Forelimb muscle (tissue), 1 donor: ENCODE results near the gene NALCN. TPM values are rescaled to one million over a fixed set of nuclear protein-coding genes. Genes with fewer than 3 reads are reported as not detected.
A peak's percentile ranks its signal among the peaks of the same experiment; 100 is the strongest.

ENCODE experiments used
- DNase-seq: peaks from one replicate; pipeline ENCODE4 v3.0.0-alpha.2; 2013; ENCODE audit warnings: low read depth
- polyA plus RNA-seq: library from polyadenylated mRNA; unstranded; fragments of 120-200 nt; gene quantifications from one replicate; pipeline ENCODE4 v1.2.1, GENCODE V29; 2013; ENCODE audit not compliant: insufficient read length

Gene NALCN
- polyA plus RNA-seq, 1 donor = 0.18 TPM

DNA sequence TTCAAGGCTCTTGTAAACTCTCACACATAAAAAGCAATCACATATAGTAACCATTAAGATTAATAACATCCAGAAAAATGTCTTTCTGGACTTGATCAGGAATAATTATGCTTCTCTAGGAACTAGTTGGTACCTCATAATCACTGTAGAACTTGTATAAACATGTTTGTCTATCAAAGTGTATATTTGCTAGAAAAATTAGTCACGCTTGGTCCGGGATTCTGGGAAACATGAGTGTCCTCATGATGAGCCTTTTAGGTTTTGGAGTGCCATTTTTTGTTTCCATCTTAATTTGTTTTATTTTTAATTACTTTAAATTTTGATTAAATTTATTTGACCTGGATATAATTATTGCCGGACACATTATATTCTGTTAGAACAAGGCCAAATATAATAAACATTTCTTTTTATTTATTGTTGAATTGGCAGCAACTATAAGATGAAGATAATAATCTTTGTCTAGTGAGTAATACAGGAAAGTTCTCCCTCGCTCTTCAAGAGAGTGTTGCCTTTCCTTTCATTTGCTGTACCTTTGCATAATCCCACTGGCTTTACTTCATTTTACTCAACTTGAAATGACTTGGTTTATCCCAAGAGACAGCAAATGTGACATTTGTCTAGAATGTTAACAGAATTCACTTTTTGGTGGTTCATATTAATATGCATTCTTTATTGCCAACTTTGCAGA, 207.0 kb downstream of the NALCN start:
- DNase-seq = no peak

- no peak for DNase-seq
These were observed 210.9 kb downstream of the NALCN start for GRCh38 chr13:101205408-101205807.

DNA sequence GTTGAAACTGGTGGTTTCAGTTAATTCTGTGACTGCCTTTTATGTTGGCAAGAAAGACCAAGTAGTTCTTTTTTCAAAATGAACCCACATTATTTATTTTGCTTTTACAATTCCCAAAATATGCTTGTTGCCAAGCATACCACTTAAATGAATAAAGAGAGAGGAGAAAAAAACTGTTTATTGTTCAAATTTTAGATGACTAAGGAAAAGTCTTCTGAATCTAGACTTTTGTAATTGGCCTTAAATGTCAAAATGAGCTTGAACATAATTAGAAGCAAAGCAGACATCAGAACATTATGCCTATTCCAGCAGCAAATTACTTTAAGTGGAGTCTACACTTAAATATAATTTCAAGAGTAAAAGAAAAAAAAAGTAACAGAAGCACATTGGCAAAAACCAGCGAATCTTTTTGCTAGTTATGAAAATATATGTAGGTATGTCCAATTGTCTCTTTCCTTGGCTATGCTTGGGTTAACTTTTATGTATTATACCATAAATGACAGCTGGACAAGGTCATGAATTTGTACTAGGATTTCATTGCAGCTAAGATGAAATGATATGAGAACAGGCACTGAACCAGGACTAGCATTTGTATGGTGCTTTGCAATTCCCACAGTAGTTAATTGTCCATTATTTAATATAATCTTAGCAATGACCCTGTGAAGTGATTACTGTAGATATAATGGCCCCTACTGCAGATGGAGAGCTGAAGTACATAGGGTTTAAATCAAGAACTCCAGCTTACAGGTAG, 211.9 kb downstream of the NALCN start:
- no peak for DNase-seq

DNA sequence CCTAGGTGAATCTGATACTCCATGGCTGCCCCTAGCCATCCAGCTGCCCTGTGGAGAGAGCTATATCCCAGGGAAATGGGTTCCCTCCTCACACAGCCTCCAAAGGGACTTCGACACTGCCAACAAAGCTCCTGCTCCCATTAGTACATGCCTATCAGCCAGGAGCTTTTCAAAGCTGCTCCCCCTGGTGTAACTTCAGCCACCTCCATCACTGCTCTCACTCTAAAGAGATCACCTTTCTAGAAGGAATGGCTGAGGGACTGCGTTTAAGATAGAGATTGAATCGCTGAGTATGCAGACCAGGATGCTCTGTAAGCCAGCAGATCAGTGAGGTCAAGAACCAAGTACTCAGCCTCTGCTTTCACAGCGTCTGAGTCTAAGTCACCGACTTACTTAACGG, 213.7 kb downstream of the NALCN start:
- no peak for DNase-seq

- DNase-seq = no peak
These were observed 225.3 kb downstream of the NALCN start for GRCh38 chr13:101190976-101191375.

DNA sequence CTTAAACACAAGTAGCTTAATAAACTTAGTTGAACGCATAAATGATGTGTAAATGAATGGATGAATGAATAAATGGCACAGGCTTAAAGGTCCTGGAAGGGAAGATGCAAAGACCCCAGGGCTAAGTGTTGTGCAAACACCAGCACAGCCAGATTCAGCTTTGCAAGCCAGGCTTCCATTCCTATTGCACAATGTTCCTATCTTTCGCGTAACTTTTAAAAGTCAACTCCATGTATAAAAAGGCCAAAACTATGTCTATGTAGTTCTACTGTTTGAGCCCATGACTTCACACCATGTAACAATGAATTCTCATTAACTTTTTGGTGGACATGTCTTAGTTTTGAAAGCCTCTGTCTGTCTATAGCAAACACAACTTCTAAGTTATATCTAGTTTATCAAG, 226.0 kb downstream of the NALCN start:
- no peak for DNase-seq

DNA sequence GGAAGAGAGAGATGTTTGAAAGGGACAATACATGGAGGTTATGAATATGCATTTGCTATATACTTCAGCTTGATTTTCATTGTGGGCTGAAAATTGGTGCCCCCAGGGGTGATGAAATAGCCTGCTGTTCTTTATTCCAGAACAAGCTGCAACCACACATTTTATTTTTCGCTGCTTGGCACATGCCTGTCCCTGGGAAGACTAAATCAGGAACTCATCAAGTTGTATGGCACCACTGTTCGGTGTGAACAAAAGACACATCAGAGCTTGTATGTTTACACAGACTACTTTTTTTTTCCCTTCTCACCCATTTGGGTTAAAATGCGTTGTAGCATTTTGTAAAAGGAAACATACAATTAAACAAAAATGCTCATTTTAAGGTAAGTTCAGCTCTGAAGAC, 230.7 kb downstream of the NALCN start:
- no peak for DNase-seq

GRCh38 chr13:101181076-101181685, 235.1 kb downstream of the NALCN start:
- no peak for DNase-seq

DNA sequence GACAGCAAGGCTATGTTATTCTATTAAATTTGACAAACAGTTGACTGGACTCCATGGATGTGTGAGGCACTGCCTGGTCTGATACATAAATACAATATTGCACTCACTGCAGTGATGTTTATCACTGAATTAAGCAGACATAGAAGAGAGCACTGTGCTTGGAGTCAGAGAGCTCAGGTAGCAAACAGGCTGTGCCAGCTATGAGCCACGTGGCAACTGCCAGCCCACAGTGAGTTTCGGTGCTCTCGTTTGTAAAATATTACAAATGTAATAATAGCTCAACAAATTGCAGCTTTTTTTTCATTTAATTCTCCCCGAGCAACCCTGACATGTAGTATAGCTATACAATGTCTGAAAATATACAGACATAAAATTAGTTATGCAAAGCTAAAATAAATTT, 237.3 kb downstream of the NALCN start:
- no peak for DNase-seq

DNA sequence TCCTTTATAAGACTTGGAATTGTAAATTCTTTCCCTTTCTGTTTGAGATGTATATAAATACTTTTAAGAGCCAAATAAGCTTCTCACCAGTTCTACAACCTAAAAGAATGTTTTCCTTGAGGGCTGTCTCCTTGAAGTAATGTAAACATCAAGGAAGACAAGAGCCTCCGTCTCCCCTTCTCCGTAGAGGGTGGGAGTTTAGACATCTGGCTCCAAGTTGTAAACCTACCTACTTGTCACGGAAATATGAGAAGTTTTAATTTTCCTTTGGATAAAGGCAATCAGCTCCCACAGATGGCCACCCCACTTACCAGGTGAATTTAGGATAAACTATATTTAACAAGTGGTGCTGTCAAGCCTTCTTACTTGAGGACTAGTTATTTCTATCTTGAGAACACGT, 237.9 kb downstream of the NALCN start:
- DNase-seq = no peak

- DNase-seq = no peak
These were observed 246.0 kb downstream of the NALCN start for GRCh38 chr13:101170306-101170705.

DNA sequence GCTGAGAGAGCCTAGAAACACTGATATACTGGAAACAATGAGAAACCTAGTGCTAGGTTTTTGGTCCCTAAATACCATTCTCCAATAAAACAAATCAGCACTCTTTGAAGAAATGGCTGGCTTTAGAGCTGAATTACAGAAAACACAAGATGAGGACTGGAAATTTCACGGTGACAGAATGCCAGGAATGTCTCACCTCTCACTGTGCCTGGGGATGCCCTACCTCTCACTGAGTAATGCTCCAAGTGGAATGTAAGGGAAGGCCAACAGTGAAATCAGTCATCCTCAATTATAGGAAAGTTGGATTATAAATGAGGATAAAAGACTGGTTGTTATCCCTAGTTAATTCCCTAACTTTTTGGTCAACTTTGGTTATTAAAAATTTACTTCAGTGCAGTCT, 259.0 kb downstream of the NALCN start:
- no peak for DNase-seq

DNA sequence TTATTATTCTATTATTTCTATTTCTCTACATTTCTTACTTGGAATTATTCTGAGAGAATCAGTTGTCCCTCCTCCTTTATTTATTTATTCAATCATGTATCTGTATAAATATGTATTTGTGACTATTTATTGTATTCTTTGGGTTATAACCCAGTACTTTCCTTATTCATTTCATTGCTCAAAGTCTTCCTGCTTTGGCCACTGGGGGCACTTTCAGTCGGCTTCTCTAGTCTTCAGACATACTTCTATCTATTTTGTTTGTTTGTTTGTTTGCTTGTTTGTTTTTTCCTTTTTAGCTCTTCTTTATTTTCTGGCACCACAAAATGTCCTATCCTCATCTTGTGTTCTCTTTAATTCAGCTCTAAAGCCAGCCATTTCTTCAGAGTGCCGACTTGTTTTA, 260.4 kb downstream of the NALCN start:
- DNase-seq = no peak

DNA sequence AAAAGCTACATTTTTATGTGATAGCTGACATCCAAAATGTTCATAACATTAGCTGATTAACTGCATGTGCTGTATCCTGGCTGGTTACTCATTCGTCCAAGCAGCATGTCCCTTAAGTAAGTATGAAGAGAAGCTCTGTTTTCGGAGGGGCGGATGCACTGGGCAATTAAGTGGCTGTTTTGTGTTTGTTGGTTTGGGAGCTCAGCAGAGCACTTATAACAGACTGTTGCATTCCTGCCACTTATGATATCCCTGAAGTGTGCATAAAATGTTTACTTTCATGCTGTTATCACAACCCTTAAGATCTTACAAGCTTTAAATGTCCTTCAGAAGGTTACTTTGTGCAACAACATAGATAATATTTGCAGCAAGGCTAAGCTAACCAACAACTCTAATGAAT, 264.1 kb downstream of the NALCN start:
- DNase-seq = no peak

DNA sequence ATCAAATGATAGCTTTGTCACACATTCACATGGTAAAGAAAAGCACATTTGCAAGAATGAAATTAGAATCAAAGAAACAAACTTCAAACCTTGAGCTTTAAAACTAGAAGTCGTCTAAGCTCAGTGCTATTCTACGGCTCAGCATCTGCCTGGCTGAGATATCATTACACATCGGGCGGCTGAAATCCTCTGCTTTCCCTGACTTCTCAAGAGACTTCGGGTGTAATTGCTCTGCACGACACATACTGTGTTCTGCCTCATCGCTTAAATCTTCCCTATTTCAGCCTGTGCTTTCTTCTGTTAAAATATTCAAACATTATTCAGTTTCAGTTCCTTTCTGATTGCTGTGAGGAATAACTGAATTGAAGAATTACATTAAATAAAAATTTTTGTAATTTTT, 265.3 kb downstream of the NALCN start:
- DNase-seq = peak; percentile 5

DNA sequence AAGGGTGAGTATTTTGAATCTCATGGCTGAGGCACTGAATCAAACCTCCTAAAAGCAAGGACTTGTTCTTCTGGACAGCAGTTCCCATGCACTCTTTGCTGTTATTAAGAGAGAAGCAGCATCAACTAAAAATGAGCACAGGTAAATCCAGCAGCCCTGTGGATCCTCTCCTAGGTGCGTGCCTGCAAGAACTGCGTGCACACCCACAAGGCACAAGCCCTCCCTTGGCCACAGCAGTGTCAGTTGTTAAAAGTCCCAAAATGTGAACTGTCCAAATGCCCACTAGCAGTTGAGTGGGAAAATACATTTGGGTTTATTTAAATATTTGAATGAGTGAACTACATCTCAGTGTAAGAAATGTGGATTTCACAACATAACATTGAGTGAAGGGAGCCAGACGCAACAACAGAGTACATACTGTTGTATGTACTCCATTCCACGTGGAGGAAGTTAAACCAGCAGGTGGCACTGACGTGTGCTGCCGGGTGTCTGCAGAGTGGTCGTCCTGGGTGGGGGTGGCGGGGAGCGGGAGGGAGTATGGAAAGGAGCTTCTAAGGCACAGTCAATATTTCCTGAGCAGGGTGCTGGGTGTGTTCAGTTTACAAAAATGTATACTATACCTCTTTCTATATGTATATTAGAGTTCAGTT, 266.4 kb downstream of the NALCN start:
- no peak for DNase-seq

DNA sequence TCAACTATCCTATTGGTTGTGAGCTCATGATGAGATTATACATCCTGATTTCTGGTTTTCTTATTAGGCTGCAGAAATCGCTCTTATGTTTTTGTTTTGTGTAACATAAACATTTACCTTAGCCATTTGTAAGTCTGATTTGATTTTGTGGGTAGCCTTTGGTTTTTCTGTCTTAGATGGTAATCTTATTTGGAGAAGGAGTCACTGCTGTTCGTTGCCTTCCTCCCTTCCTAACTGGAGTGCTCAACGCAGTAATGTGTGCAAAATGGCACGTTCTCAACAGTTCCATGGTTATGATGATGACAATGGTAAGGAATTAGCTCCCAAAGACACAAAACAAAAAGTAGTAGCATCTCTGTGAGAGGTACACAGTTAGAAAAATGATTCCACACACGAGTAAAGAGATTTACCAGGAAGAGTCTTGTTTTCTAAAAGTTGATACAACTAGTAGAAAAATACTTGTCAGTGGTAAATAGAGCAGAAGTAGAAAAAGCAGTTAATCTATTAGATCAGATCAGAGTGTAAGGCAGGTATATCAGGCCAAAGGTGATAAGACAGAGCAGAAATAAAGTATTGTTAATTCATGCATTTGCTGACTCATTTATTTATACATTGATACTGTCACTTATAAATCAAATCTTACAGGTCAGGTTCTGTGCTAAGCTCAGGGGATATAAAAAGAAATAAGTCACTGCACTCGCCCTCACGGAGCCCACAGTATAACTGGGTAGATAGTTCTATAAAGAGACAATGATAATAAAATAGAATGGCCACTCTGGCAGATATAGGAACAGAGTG, 270.0 kb downstream of the NALCN start:
- DNase-seq = no peak

DNA sequence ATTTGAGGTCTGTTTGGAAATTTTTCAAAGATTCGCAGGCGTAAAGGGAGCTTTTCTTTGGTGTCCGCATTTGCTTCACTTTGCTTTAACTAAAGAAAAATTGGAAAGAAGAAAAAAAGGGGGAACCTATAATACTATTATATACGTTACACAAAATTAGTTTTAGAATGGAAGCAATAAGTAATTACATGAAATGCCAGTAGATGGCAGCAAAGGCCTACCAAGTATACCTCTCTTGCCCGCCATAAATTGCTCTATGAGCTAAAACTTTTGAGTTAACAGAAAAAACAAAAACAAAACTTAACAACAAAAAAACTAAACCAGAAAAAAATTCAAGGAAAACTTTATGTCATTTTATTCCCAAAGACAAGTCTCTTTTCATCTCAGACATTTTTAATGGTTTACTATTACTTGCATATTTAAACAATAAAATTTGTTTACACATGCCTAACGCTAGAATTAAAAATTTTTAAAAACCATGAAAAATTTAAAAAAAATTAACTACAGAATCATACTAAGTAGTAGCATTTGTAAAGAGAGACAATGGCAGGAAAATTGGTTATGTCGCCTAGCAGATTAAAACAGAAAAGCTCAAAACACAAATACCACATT, 271.4 kb downstream of the NALCN start:
- peak; percentile 35 for DNase-seq

- no peak for DNase-seq
These were observed 275.4 kb downstream of the NALCN start for GRCh38 chr13:101140936-101141335.

DNA sequence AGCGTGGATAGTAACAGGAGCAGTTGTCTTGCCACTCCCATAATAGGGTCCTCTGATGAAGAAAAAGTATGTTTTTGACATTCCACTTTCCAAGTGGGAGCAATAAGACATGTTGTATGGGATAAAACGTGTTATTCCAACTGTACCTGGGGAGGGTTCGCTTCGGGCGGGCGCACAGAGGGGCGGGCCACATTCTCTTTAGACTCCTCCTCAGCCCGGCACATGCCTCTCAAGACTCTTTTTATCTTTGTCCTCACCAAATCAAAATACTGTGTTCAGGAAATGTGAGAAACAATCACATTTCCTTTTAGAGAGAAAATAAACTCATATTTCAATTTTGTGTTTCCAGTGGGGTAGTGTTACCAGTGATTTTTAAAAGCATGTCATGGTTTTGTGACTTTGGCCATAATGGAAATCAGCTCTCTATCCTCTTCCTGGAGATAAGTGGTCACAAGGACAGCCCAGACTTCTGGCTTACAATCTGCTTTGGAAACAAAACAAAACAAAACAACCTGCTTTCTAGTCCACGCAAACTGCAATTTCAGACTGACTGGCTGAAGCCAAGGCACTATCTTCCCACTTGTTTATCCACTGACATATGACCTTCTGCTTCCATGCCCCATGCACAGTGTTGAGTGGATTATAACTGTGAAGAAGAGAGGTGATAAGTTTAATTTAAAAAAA, 276.1 kb downstream of the NALCN start:
- no peak for DNase-seq

GRCh38 chr13:101139081-101139480, 277.2 kb downstream of the NALCN start:
- DNase-seq = no peak
